ENCODE measurements around the gene PSMA4.
"Not testable (repeated sequence)": the region's sequence is repeated elsewhere in the genome, so short reads cannot be mapped to it uniquely, and the experiment has no call there.

PSMA4 gene

GRCh38 chr15:78540141-78540870, at the start of gene PSMA4:
PSMA4 (plus strand) TSS chr15:78540444; CDS start chr15:78541928, 1,484 bp downstream.
- DNase-seq (ENCODE audit: low read depth): peak; percentile 59

- DNase-seq (ENCODE audit: low read depth): no peak
These were observed 47.4 kb upstream of the PSMA4 start for GRCh38 chr15:78492872-78493271.

DNA sequence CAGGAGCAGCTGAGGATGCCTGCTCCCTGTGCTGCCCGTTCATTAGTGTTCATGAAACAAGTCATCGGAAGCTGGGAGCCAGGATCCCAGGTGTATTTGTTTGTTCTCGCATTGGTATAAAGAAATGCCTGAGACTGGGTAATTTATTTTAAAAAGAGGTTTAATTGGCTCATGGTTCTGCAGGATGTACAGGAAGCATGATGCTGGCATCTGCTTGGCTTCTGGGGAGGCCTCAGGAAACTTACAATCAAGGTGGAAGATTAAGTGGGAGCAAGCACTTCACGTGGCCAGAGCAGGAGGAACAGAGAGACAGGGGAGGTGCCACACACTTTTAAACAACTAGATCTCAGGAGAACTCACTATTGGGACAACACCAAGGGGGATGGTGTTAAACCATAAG, 38.4 kb upstream of the PSMA4 start:
- no peak for DNase-seq (ENCODE audit: low read depth)

- no peak for DNase-seq (ENCODE audit: low read depth)
These were observed 37.6 kb upstream of the PSMA4 start for GRCh38 chr15:78502641-78503040.

- peak; percentile 88 for DNase-seq (ENCODE audit: low read depth)
These were observed 33.0 kb upstream of the PSMA4 start, which contains the start of gene HYKK for GRCh38 chr15:78506971-78507830. HYKK (plus strand) TSS chr15:78507577; CDS start chr15:78513089, 5,512 bp downstream.

DNA sequence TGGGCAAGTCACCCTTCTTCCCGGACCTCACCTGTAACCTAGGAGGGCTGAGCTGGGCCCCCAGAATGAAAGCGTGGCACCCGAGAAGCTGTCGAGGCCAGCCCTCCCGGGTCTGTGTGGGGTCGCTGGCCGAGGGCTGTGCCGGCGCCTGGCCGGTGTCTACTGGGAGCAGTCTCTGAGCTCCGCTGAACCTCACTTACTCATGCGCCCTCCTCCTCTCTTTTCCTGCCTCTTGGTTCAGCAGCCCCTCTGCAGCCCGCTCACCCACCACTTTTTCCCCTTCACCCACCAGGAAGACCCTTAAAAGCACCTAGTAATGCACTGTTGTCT, 32.4 kb upstream of the PSMA4 start:
- no peak for DNase-seq (ENCODE audit: low read depth)

DNA sequence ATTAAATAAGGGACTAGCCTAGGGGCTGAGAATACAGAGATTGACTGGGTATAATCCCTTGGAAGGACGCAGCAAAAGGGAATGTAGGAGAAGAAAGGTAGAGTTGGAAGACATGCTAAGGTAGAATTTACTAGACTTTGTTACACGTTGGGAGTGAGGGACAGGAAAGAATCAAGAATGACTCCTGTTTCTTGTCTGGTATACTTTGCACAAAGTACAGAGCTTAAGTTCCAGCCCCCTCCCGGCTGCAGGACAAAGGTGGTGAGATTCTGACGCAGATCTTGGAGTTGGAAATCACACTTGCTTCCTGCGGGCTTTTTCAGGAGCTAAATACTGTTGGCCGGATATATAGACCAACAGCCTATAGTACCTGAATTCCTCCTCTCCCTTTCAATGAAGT, 32.0 kb upstream of the PSMA4 start:
- no peak for DNase-seq (ENCODE audit: low read depth)

DNA sequence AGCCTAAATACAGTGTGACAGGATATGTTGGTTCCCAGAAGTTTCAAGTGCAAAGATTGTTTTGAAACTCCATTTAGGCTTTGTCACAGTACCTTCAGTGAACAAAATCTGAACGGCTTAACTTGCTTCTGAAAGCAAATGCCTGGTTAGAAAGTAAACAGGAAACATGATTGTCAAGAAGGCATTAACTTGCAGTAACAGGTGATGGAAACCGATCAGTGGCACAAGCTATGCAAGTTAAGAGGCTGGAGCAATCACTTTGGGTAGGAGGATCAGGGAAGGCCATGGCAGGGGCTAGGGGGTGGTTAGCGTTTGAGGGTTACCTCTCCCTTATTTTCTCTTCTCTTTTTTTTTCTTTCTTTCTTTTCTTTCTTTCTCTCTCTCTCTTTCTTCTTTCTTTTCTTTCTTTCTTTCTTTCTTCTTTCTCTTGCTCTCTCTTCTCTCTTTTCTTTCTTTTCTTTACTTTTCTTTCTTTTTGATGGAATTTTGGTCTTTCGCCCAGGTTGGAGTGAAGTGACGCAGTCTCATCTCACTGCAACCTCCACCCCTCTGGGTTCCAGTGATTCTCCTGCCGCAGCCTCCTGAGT, 30.4 kb upstream of the PSMA4 start:
- no peak for DNase-seq (ENCODE audit: low read depth)

GRCh38 chr15:78520035-78520434, 20.2 kb upstream of the PSMA4 start:
- not testable (repeated sequence) for DNase-seq (ENCODE audit: low read depth)

- no peak for DNase-seq (ENCODE audit: low read depth)
These were observed 16.0 kb upstream of the PSMA4 start for GRCh38 chr15:78524230-78524629.

- no peak for DNase-seq (ENCODE audit: low read depth)
These were observed 12.9 kb upstream of the PSMA4 start for GRCh38 chr15:78527325-78527724.

DNA sequence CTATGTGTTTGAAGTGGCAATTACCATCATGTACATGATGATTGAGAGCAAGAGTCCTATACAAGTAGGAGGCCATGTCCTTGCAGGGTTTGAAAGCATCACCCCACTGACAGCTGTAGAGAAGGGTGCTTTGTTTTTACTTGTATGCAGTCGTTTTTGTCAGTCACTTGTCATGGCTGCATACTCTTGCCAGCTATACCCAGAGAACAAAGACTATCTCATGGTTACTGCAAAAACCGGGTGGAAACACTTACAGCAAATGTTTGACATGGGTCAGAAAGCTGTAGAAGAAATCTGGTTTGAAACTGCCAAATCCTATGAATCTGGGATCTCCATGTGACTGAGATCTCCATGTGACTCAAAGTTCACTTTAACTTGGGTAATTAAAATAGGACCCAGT, 6.9 kb upstream of the PSMA4 start:
- no peak for DNase-seq (ENCODE audit: low read depth)

DNA sequence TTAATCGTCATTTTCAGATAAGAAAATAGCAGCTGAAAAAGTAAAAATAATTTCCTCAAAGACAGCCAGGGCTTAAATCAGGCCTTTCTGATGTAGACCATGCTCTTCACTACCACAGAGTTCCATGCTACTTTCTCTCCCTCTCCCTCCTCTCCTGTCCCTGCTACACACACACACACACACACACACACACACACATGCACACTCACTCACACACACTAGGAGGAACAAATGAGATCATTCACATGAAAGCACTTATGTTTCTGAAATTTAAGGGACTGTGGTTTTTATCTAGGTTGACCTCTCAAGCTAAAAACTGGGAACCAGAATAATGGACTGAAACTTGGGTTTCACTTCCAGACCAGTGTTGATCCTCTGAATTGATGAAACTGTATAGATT, 4.1 kb upstream of the PSMA4 start:
- no peak for DNase-seq (ENCODE audit: low read depth)

GRCh38 chr15:78537266-78537905, 2.9 kb upstream of the PSMA4 start:
- no peak for DNase-seq (ENCODE audit: low read depth)

DNA sequence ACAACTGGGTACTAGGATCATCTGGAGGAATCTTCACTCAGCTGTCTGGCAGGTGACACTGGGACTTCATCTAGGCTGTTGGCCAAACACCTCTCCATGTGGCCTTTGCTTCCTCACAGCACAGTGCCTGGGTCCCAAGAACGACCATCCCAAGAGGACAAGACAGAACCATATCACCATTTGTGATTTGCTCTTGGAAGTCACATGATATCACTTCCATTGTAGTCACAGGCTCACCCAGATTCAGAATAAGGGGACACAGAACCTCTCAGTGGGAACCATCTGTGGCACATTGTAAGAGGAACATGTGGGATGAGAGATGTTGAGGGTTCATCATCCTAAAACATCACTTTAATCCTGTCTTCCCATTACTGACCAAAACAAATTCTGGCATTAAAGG, 1.9 kb upstream of the PSMA4 start:
- no peak for DNase-seq (ENCODE audit: low read depth)

- not testable (repeated sequence) for DNase-seq (ENCODE audit: low read depth)
These were observed 642 bp upstream of the PSMA4 start for GRCh38 chr15:78539464-78540140.

DNA sequence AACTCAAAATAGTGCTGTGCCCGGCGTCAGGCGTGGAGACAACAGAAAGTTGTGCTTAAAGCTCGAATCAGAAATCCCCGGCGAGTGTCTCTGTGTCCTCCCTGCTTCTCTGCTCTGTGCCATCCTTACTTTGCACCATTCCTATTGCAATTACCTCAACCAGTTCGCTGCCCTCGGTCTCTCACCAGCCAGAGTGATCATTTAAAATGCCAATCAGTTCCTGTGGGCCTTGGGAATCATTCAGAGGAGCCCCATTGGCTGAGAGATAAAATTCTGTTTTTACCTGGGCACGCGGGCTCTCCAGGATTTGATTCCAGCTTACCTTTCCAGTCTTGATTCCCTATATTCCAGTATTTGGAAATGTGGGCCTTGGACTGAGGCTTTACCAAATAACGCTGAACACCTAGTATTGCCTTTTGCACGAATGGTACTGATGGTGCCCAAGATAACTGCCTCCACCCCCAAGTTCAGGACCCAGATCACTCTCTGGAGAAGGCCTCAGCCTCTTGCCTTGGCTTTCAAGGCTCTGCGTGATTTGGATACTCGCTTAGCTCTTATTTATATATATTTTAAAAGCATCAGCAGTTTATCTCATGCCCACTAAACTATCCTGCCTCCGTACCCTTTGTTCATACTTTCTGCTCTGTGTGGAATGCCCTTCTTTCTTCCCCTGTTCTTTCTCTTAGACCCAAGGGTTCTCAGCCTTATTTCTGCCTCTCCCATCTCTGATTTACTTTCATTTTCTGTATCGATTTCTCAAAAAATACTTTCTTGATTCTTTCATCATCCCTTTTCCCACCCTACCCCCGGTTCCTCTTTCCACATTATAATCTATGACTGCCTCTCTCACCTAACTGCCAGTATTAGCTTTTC, 863 bp downstream of the PSMA4 start:
- DNase-seq (ENCODE audit: low read depth): no peak

- DNase-seq (ENCODE audit: low read depth): no peak
These were observed 1.4 kb downstream of the PSMA4 start for GRCh38 chr15:78541744-78542034.

DNA sequence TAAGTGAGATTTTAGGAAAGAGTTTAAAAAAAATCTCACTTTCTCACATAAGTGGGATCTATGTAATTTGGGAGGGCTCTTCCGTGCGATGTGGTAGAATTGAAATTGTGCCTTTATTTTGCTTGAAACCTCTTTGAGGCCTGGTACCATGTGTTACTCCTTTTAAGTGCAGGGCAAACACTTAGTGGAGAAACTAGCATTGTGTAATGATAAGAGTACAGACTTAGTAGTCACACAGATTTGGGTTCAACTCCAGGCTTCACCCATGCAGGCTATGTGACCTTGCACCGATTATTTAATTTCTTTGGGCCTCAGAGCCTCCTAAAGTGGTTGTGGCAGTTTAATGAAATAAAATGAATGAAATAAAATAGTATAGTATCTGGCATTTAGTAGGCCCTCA, 2.4 kb downstream of the PSMA4 start:
- DNase-seq (ENCODE audit: low read depth): no peak

DNA sequence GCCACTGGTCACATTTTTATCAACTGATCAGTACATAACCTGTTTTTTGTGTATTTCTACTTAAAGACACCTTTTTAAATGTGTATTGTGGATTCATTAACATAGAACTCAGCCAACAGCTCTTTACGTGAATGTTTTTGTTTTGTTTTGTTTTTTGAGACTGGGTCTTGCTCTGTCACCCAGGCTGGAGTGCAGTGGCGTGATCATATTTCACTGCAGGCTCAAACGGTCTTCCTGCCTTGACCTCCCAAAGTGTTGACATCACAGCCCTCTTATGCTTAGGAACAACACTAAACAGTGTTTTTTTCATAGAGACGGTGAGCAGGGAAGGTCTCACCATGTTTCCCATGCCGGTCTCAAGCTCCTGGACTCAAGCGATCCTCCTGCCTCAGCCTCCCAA, 9.9 kb downstream of the PSMA4 start:
- no peak for DNase-seq (ENCODE audit: low read depth)

DNA sequence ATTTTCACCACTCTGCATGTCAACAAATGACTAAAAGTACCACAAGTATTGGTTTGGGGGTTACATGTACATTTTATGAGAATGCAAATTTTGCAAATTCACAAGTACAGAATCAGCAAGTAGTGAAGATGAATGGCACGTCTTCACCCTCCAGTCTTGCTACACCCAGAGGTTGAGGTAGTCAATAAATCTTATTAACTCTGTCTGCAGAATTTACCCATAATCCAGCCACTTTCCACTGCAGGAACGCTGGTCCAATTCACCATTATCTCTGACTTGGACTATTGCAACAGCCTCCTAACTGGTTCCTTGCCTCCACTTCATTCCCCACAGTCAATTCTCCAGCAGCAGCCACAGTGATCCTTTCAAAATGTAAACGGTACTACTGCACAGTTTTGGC, 10.6 kb downstream of the PSMA4 start:
- no peak for DNase-seq (ENCODE audit: low read depth)
